Ovary (tissue), 3 donors: Measurements from ENCODE around the gene ARHGAP22.

ENCODE experiments used
- EP300 ChIP-seq: sonication (generic); formaldehyde crosslinking; IDR thresholded peaks from one replicate; pipeline ENCODE4 v1.6.1; 2017; ENCODE audit warnings: antibody characterized with exemption
- POLR2A ChIP-seq: fragments of 450-650 bp; IDR thresholded peaks from one replicate; pipeline ENCODE4 v1.6.1; 2017; ENCODE audit warnings: antibody characterized with exemption, mild to moderate bottlenecking, moderate library complexity
- TF ChIP-seq, protein P1 (sequence below), 3 donors: fragments of 450-650 bp in 2 of 3; fragments of 200-600 bp in 1 of 3; IDR thresholded peaks; one replicate each; pipeline versions ENCODE4 v1.5.1 to v1.8.0; 2016 to 2022; ENCODE audit warnings: antibody characterized with exemption in 3 of 3, mild to moderate bottlenecking in 1 of 3
- donor health status: DM: no; HTN: no; CAD: no.

DNA sequence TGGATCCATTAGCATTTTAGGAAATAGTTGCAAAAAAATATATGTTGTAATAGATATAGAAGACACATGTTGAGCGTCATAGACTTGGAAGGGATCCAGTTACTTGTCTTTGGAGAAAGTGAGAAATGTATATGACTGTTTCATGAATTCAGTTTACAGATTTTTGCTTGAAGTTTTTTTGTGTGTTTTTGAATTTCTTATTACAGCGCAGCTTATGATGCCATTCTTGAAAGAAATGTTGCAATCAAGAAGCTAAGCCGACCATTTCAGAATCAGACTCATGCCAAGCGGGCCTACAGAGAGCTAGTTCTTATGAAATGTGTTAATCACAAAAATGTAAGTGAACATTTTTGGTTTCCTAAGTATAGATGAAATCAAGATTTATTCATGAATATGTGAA is 200.2 kb downstream of the ARHGAP22 start:
- TF ChIP-seq, protein P1, sequence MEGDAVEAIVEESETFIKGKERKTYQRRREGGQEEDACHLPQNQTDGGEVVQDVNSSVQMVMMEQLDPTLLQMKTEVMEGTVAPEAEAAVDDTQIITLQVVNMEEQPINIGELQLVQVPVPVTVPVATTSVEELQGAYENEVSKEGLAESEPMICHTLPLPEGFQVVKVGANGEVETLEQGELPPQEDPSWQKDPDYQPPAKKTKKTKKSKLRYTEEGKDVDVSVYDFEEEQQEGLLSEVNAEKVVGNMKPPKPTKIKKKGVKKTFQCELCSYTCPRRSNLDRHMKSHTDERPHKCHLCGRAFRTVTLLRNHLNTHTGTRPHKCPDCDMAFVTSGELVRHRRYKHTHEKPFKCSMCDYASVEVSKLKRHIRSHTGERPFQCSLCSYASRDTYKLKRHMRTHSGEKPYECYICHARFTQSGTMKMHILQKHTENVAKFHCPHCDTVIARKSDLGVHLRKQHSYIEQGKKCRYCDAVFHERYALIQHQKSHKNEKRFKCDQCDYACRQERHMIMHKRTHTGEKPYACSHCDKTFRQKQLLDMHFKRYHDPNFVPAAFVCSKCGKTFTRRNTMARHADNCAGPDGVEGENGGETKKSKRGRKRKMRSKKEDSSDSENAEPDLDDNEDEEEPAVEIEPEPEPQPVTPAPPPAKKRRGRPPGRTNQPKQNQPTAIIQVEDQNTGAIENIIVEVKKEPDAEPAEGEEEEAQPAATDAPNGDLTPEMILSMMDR (IDR thresholded peaks at IDR 0.05) = no peak
- TF ChIP-seq POLR2A (no peak), EP300 (no peak)
